Stimulated activated CD8-positive, alpha-beta memory T cell treated with anti-CD3 and anti-CD28 coated beads, Interleukin-4, amount 100 ng/mL, for 48 hours (primary cell): ENCODE results near the gene PAK1.
"Not testable (repeated sequence)": the region's sequence is repeated elsewhere in the genome, so short reads cannot be mapped to it uniquely, and the experiment has no call there.

Experiments used
- DNase-seq: peaks from one replicate; pipeline ENCODE4 v3.0.0-alpha.2; 2020

The PAK1 gene

GRCh38 chr11:77473801-77474683 is at the start of gene PAK1:
Gene PAK1 (minus strand): TSS chr11:77474094. CDS start chr11:77392520, 81,574 bp downstream.
- peak; percentile 89 for DNase-seq

- DNase-seq, result no peak
These were observed 48.3 kb upstream of the PAK1 start for GRCh38 chr11:77522215-77522614.

GRCh38 chr11:77519847-77520246 is 46.0 kb upstream of the PAK1 start:
- DNase-seq, result no peak

- no peak for DNase-seq
These were observed 44.6 kb upstream of the PAK1 start for GRCh38 chr11:77518471-77518870.

GRCh38 chr11:77517753-77518152 is 43.9 kb upstream of the PAK1 start:
- DNase-seq, result no peak

- DNase-seq, result no peak
These were observed 43.3 kb upstream of the PAK1 start for GRCh38 chr11:77517226-77517625.

GRCh38 chr11:77515483-77515882 is 41.6 kb upstream of the PAK1 start:
- no peak for DNase-seq

GRCh38 chr11:77515063-77515462 is 41.2 kb upstream of the PAK1 start:
- DNase-seq, result no peak

GRCh38 chr11:77512092-77512491 is 38.2 kb upstream of the PAK1 start:
- no peak for DNase-seq

- DNase-seq, result no peak
These were observed 37.0 kb upstream of the PAK1 start for GRCh38 chr11:77510851-77511250.

- no peak for DNase-seq
These were observed 36.2 kb upstream of the PAK1 start for GRCh38 chr11:77510095-77510494.

- DNase-seq, result no peak
These were observed 34.1 kb upstream of the PAK1 start for GRCh38 chr11:77508019-77508418.

GRCh38 chr11:77506857-77507256 is 33.0 kb upstream of the PAK1 start:
- DNase-seq, result no peak

- no peak for DNase-seq
These were observed 32.1 kb upstream of the PAK1 start for GRCh38 chr11:77505956-77506355.

GRCh38 chr11:77503006-77503405 is 29.1 kb upstream of the PAK1 start:
- DNase-seq, result no peak

GRCh38 chr11:77502346-77502905 is 28.5 kb upstream of the PAK1 start:
- no peak for DNase-seq

GRCh38 chr11:77501758-77502157 is 27.9 kb upstream of the PAK1 start:
- DNase-seq, result no peak

- DNase-seq, result no peak
These were observed 23.5 kb upstream of the PAK1 start for GRCh38 chr11:77497368-77497767.

GRCh38 chr11:77495526-77495925 is 21.6 kb upstream of the PAK1 start:
- DNase-seq, result no peak

GRCh38 chr11:77490035-77490434 is 16.1 kb upstream of the PAK1 start:
- DNase-seq, result not testable (repeated sequence)

- no peak for DNase-seq
These were observed 13.9 kb upstream of the PAK1 start for GRCh38 chr11:77487790-77488189.

GRCh38 chr11:77479746-77480352 is 6.0 kb upstream of the PAK1 start:
- no peak for DNase-seq

GRCh38 chr11:77475206-77475605 is 1.3 kb upstream of the PAK1 start:
- DNase-seq, result no peak

GRCh38 chr11:77474684-77475060 is 778 bp upstream of the PAK1 start:
- no peak for DNase-seq
